CD4-positive, alpha-beta T cell (primary cell): Measurements from ENCODE around the gene QKI. TPM values are rescaled to one million over a fixed set of nuclear protein-coding genes. Genes with fewer than 3 reads are reported as not detected.

Source experiments
- ATAC-seq: fragments of 200-7000 bp; cut with Tn5 transposase; one replicate; pipeline ENCODE4 v1.10.0; 2022; ENCODE audit warnings: mild to moderate bottlenecking; ENCODE audit not compliant: poor library complexity
- CTCF ChIA-PET: fragments of 350-600 bp; sonication (Branson Sonifier 250); formaldehyde crosslinking; loops from one replicate; lab custom pipeline; 2021; ENCODE audit warnings: antibody characterized with exemption, inconsistent platforms; lab: Charles Lee
- POLR2A ChIA-PET: fragments of 350-600 bp; sonication (Branson Sonifier 250); formaldehyde crosslinking; loops from one replicate; lab custom pipeline; 2021; ENCODE audit warnings: antibody characterized with exemption, inconsistent platforms; lab: Charles Lee
- DNase-seq, 14 experiments: peaks; one replicate each; pipeline ENCODE4 v3.0.0-alpha.2; 2013 to 2020; ENCODE audit warnings: mixed read lengths in 2 of 14
- H3K27ac ChIP-seq, 2 donors: one replicate each; pipeline versions ENCODE4 v1.5.1 to v1.7.0; 2013; ENCODE audit warnings: low read length in 2 of 2, low read depth in 1 of 2, mild to moderate bottlenecking in 1 of 2
- H3K27me3 ChIP-seq, 2 experiments: 1 replicate in 1 of 2; 2 replicates in 1 of 2; pipeline versions ENCODE4 v1.6.1 to v1.7.0; 2013; ENCODE audit warnings: low read length in 2 of 2, control low read depth in 1 of 2, mild to moderate bottlenecking in 1 of 2, moderate library complexity in 1 of 2; ENCODE audit not compliant: insufficient read depth in 2 of 2, control insufficient read depth in 1 of 2
- H3K36me3 ChIP-seq: one replicate; pipeline ENCODE4 v1.6.1; 2013; ENCODE audit warnings: low read length, control low read depth; ENCODE audit not compliant: insufficient read depth
- H3K4me1 ChIP-seq: one replicate; pipeline ENCODE4 v1.6.1; 2013; ENCODE audit warnings: low read length, control low read depth; ENCODE audit not compliant: insufficient read depth
- H3K4me3 ChIP-seq: one replicate; pipeline ENCODE4 v1.5.1; 2013; ENCODE audit warnings: mild to moderate bottlenecking, low read length, moderate library complexity
- H3K9me3 ChIP-seq, 2 experiments: 1 replicate in 1 of 2; 2 replicates in 1 of 2; pipeline versions ENCODE4 v1.6.1 to v1.7.0; 2013; ENCODE audit warnings: low read length in 2 of 2, mild to moderate bottlenecking in 2 of 2, control low read depth in 1 of 2, moderate library complexity in 1 of 2; ENCODE audit not compliant: control insufficient read depth in 1 of 2, insufficient read depth in 1 of 2
- H3K27ac Mint-ChIP-seq: one replicate; pipeline ENCODE4 v1.8.0; 2020; ENCODE audit warnings: mixed read lengths
- H3K27me3 Mint-ChIP-seq: one replicate; pipeline ENCODE4 v1.8.0; 2021; ENCODE audit warnings: mixed read lengths
- H3K36me3 Mint-ChIP-seq: one replicate; pipeline ENCODE4 v1.8.0; 2021; ENCODE audit warnings: low read depth, mixed read lengths
- H3K4me1 Mint-ChIP-seq: one replicate; pipeline ENCODE4 v1.8.0; 2021; ENCODE audit warnings: low read depth, mixed read lengths
- H3K4me3 Mint-ChIP-seq: one replicate; pipeline ENCODE4 v1.8.0; 2020; ENCODE audit warnings: mild to moderate bottlenecking, mixed read lengths
- H3K9me3 Mint-ChIP-seq: one replicate; pipeline ENCODE4 v1.8.0; 2020; ENCODE audit warnings: mixed read lengths
- CTCF ChIP-seq: fragments of 200-600 bp; IDR thresholded peaks from one replicate; pipeline ENCODE4 v1.8.0; 2022; ENCODE audit warnings: antibody characterized with exemption, mild to moderate bottlenecking
- intact Hi-C, 2 experiments: fragments of 100-400 bp; cut with DNase I in 1 of 2; cut with micrococcal nuclease in 1 of 2; formaldehyde crosslinking; loops; one replicate each; pipeline versions ENCODE4 v1.15.1 to v1.9.0; 2023 to 2025; cut with DNase I, micrococcal nuclease
- total RNA-seq, 174 experiments: library from RNA in 2 of 174; stranded (reverse) in 2 of 174; gene quantifications; one replicate each; pipeline ENCODE4 v1.2.3 and lab custom pipeline; 2021 to 2026

Gene QKI
- total RNA-seq, 2 experiments from 2014 or later, result 60.7 to 67.3 TPM

GRCh38 chr6:163543321-163543720, 128.8 kb downstream of the QKI start:
- CTCF ChIA-PET, result no interaction called here
- H3K27me3 Mint-ChIP-seq, result no peaks in the 10 kb centered on the region
- intact Hi-C loops, result no loop called here

GRCh38 chr6:163545370-163545769, 130.9 kb downstream of the QKI start:
- Mint-ChIP-seq H3K9me3 (no peaks in the 10 kb centered on the region), H3K27me3 (no peaks in the 10 kb centered on the region), H3K36me3 (no peaks in the 10 kb centered on the region), H3K27ac (no peak overlapping the region), H3K4me1 (peaks cover 31% of the 10 kb centered on the region), H3K4me3 (no peak overlapping the region)
- H3K27ac ChIP-seq, result no peak overlapping the region
- no peaks in the 10 kb centered on the region for H3K9me3 ChIP-seq
- CTCF ChIA-PET, result interaction anchor here (0.9 to 1.0 kb wide), 2 partner anchors 9 to 21 kb away, joined by 3 to 6 read pairs; no protein-coding TSS in a partner anchor
- POLR2A ChIA-PET, result no interaction called here
- H3K4me3 ChIP-seq, result no peak overlapping the region
- H3K27me3 ChIP-seq, result no peaks in the 10 kb centered on the region
- no peaks in the 10 kb centered on the region for H3K36me3 ChIP-seq
- no peaks in the 10 kb centered on the region for H3K4me1 ChIP-seq
- intact Hi-C loops, result no loop called here
- TF ChIP-seq CTCF, result no peak
- ATAC-seq, result no peak
- no peak for DNase-seq

More at GRCh38 chr6:163543321-163543720, 128.8 kb downstream of the QKI start:
- no peaks in the 10 kb centered on the region for H3K36me3 ChIP-seq
- Mint-ChIP-seq H3K4me1 (peaks cover 38% of the 10 kb centered on the region), H3K27ac (no peak overlapping the region), H3K36me3 (peaks cover 6% of the 10 kb centered on the region), H3K4me3 (no peak overlapping the region), H3K9me3 (no peaks in the 10 kb centered on the region)
- POLR2A ChIA-PET, result no interaction called here
- H3K27me3 ChIP-seq, result no peaks in the 10 kb centered on the region
- H3K4me3 ChIP-seq, result no peak overlapping the region
- no peak for TF ChIP-seq CTCF
- H3K4me1 ChIP-seq, result no peaks in the 10 kb centered on the region
- DNase-seq (no peak), ATAC-seq (no peak)
- no peaks in the 10 kb centered on the region for H3K9me3 ChIP-seq
- no peak overlapping the region for H3K27ac ChIP-seq

GRCh38 chr6:163547287-163547686, 132.8 kb downstream of the QKI start:
- Histone ChIP-seq H3K9me3 (no peaks in the 10 kb centered on the region), H3K4me1 (no peaks in the 10 kb centered on the region), H3K27ac (no peak overlapping the region), H3K36me3 (no peaks in the 10 kb centered on the region), H3K4me3 (no peak overlapping the region), H3K27me3 (no peaks in the 10 kb centered on the region)
- Mint-ChIP-seq H3K27ac (no peak overlapping the region), H3K9me3 (no peaks in the 10 kb centered on the region), H3K4me3 (no peak overlapping the region), H3K27me3 (no peaks in the 10 kb centered on the region), H3K36me3 (peaks cover 1% of the 10 kb centered on the region), H3K4me1 (peaks cover 19% of the 10 kb centered on the region)
- ChIA-PET POLR2A (no interaction called here), CTCF (no interaction called here)
- DNase-seq (no peak), ATAC-seq (no peak)
- intact Hi-C loops, result no loop called here
- TF ChIP-seq CTCF, result no peak
